HEK293 (cell line): Measurements from ENCODE around the gene GRB14.

Source experiments
- CTCF ChIA-PET: fragments of 350-600 bp; formaldehyde crosslinking; extraction: SDS; loops from one replicate; lab custom pipeline; 2021; ENCODE audit warnings: antibody characterized with exemption; lab: Yijun Ruan, JAX
- POLR2A ChIA-PET: fragments of 300-600 bp; formaldehyde crosslinking; extraction: SDS; loops from one replicate; lab custom pipeline; 2020; ENCODE audit warnings: antibody characterized with exemption, inconsistent platforms; lab: Yijun Ruan, JAX
- H3K27ac ChIP-seq: fragments of 200-500 bp; sonication (Bioruptor generic); 2 replicates; pipeline ENCODE4 v1.5.1; 2014; ENCODE audit warnings: low read depth, low read length, control low read depth, inconsistent platforms; ENCODE audit errors: extremely low read depth
- H3K36me3 ChIP-seq, 2 experiments: fragments of 200-500 bp in 1 of 2; sonication (Bioruptor generic) in 1 of 2; 1 replicate in 1 of 2; 2 replicates in 1 of 2; pipeline ENCODE4 v1.5.1; 2014 to 2017; ENCODE audit warnings: inconsistent platforms in 2 of 2, low read length in 2 of 2; ENCODE audit not compliant: control insufficient read depth in 2 of 2, insufficient read depth in 1 of 2
- H3K4me1 ChIP-seq: fragments of 200-500 bp; sonication (Bioruptor generic); 2 replicates; pipeline ENCODE4 v1.5.1; 2014; ENCODE audit warnings: mild to moderate bottlenecking, low read length, inconsistent platforms; ENCODE audit not compliant: control insufficient read depth, insufficient read depth
- H3K4me3 ChIP-seq: 2 replicates; pipeline ENCODE4 v1.5.1; 2011; ENCODE audit warnings: low read depth, mild to moderate bottlenecking, control low read depth, low read length, moderate library complexity
- H3K9me3 ChIP-seq: fragments of 200-500 bp; sonication (Bioruptor generic); 2 replicates; pipeline ENCODE4 v1.5.1; 2014; ENCODE audit warnings: low read depth, low read length, inconsistent platforms; ENCODE audit not compliant: control insufficient read depth, insufficient read depth
- SP2 ChIP-seq: fragments of 450-650 bp; formaldehyde crosslinking; IDR thresholded peaks from 2 replicates; pipeline ENCODE4 v1.5.1; 2016; ENCODE audit warnings: missing biosample characterization, missing genetic modification characterization
- SP3 ChIP-seq: fragments of 450-650 bp; formaldehyde crosslinking; IDR thresholded peaks from 2 replicates; pipeline ENCODE4 v1.5.1; 2016; ENCODE audit warnings: missing biosample characterization, missing genetic modification characterization
- YY1 ChIP-seq: fragments of 450-650 bp; formaldehyde crosslinking; IDR thresholded peaks from 2 replicates; pipeline ENCODE4 v1.5.1; 2018; ENCODE audit warnings: missing biosample characterization, missing genetic modification characterization
- ZNF175 ChIP-seq: fragments of 450-650 bp; formaldehyde crosslinking; IDR thresholded peaks from 2 replicates; pipeline ENCODE4 v1.5.1; 2016; ENCODE audit warnings: missing biosample characterization, missing genetic modification characterization
- ZNF211 ChIP-seq: fragments of 450-650 bp; formaldehyde crosslinking; IDR thresholded peaks from 2 replicates; pipeline ENCODE4 v1.5.1; 2016; ENCODE audit warnings: low read depth, missing biosample characterization, missing genetic modification characterization
- ZNF266 ChIP-seq: fragments of 450-650 bp; formaldehyde crosslinking; IDR thresholded peaks from 2 replicates; pipeline ENCODE4 v1.5.1; 2016; ENCODE audit warnings: missing biosample characterization, missing genetic modification characterization, low read depth
- ZNF274 ChIP-seq, 2 experiments: fragments of 200-500 bp in 1 of 2; fragments of 450-650 bp in 1 of 2; sonication (Bioruptor generic) in 1 of 2; formaldehyde crosslinking in 1 of 2; IDR thresholded peaks; 2 replicates each; pipeline versions ENCODE4 v1.5.1 to v1.6.1; 2014 to 2016; ENCODE audit warnings: borderline replicate concordance in 1 of 2, inconsistent platforms in 1 of 2, low read length in 1 of 2, missing biosample characterization in 1 of 2, missing genetic modification characterization in 1 of 2
- ZNF391 ChIP-seq: fragments of 450-650 bp; formaldehyde crosslinking; IDR thresholded peaks from 2 replicates; pipeline ENCODE4 v1.5.1; 2016; ENCODE audit warnings: low read depth, missing biosample characterization, missing genetic modification characterization, borderline replicate concordance
- ZNF423 ChIP-seq: fragments of 450-650 bp; formaldehyde crosslinking; IDR thresholded peaks from 2 replicates; pipeline ENCODE4 v1.5.1; 2016; ENCODE audit warnings: missing biosample characterization, missing genetic modification characterization
- ZNF48 ChIP-seq: fragments of 450-650 bp; formaldehyde crosslinking; IDR thresholded peaks from 2 replicates; pipeline ENCODE4 v1.5.1; 2016; ENCODE audit warnings: missing biosample characterization, missing genetic modification characterization
- ZNF521 ChIP-seq: fragments of 450-650 bp; formaldehyde crosslinking; IDR thresholded peaks from 2 replicates; pipeline ENCODE4 v1.5.1; 2017; ENCODE audit warnings: missing biosample characterization, mild to moderate bottlenecking, missing genetic modification characterization
- ZNF555 ChIP-seq: fragments of 450-650 bp; formaldehyde crosslinking; conservative IDR thresholded peaks from 2 replicates; pipeline ENCODE4 v1.5.1; 2017; ENCODE audit warnings: missing biosample characterization, mild to moderate bottlenecking, missing genetic modification characterization, inconsistent platforms
- ZNF596 ChIP-seq: fragments of 450-650 bp; IDR thresholded peaks from 2 replicates; pipeline ENCODE4 v1.5.0; 2018; ENCODE audit warnings: missing biosample characterization, mild to moderate bottlenecking, missing genetic modification characterization, moderate library complexity
- ZNF621 ChIP-seq: fragments of 450-650 bp; formaldehyde crosslinking; IDR thresholded peaks from 2 replicates; pipeline ENCODE4 v1.5.1; 2017; ENCODE audit warnings: missing biosample characterization, missing genetic modification characterization
- ZNF664 ChIP-seq: fragments of 450-650 bp; formaldehyde crosslinking; IDR thresholded peaks from 2 replicates; pipeline ENCODE4 v1.5.1; 2016; ENCODE audit warnings: missing biosample characterization, missing genetic modification characterization
- ZNF670 ChIP-seq: fragments of 450-650 bp; formaldehyde crosslinking; IDR thresholded peaks from 2 replicates; pipeline ENCODE4 v1.5.1; 2016; ENCODE audit warnings: missing biosample characterization, missing genetic modification characterization, low read depth
- ZNF776 ChIP-seq: fragments of 450-650 bp; formaldehyde crosslinking; IDR thresholded peaks from 2 replicates; pipeline ENCODE4 v1.5.0; 2017; ENCODE audit warnings: missing biosample characterization, missing genetic modification characterization, borderline replicate concordance
- ZNF792 ChIP-seq: fragments of 450-650 bp; formaldehyde crosslinking; IDR thresholded peaks from 2 replicates; pipeline ENCODE4 v1.5.1; 2016; ENCODE audit warnings: missing biosample characterization, missing genetic modification characterization
- ZNF837 ChIP-seq: fragments of 450-650 bp; formaldehyde crosslinking; IDR thresholded peaks from 2 replicates; pipeline ENCODE4 v1.5.1; 2016; ENCODE audit warnings: missing biosample characterization, missing genetic modification characterization
- TF ChIP-seq, protein P1 (sequence below): fragments of 450-650 bp; formaldehyde crosslinking; IDR thresholded peaks from 2 replicates; pipeline ENCODE4 v1.5.1; 2016; ENCODE audit warnings: missing biosample characterization, missing genetic modification characterization
- TF ChIP-seq, protein P2 (sequence below): fragments of 450-650 bp; formaldehyde crosslinking; optimal IDR thresholded peaks from 2 replicates; pipeline ENCODE3; 2016; ENCODE audit warnings: missing biosample characterization, mild to moderate bottlenecking, missing genetic modification characterization
- TF ChIP-seq, protein P3 (sequence below): fragments of 450-650 bp; formaldehyde crosslinking; IDR thresholded peaks from 2 replicates; pipeline ENCODE4 v1.5.1; 2017; ENCODE audit warnings: missing biosample characterization, missing genetic modification characterization
- TF ChIP-seq, protein P4 (sequence below): fragments of 450-650 bp; formaldehyde crosslinking; IDR thresholded peaks from 2 replicates; pipeline ENCODE4; 2016; ENCODE audit warnings: missing biosample characterization, missing genetic modification characterization
- TF ChIP-seq, protein P5 (sequence below): fragments of 450-650 bp; formaldehyde crosslinking; IDR thresholded peaks from 2 replicates; pipeline ENCODE4 v1.5.1; 2016; ENCODE audit warnings: missing biosample characterization, missing genetic modification characterization, borderline replicate concordance

Gene GRB14

DNA sequence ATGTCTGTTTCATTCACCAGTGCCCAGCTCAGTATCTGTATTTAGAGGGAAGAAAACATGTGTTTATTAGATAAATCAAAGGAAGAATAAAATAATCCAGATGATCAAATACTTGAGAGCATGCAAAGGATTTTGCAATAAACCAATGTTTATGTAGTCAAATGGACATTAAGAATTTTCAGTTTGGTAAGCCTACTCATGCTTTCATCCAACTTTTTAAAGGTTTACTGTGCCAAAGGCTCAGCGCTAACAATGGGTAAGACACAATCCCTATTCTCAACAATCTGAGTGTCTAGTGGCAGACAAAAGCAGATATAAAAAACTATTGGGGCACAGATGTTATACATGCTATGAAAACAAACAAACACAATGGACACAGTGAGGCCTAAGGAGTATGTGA is 26.3 kb downstream of the GRB14 start:
- Histone ChIP-seq H3K9me3 (no peaks in the 10 kb centered on the region), H3K4me1 (peaks cover 4% of the 10 kb centered on the region), H3K36me3 (no peaks in the 10 kb centered on the region), H3K27ac (no peak overlapping the region), H3K4me3 (no peak overlapping the region)
- ChIA-PET CTCF (interaction anchor here (0.7 to 5.9 kb wide), 2 partner anchors 34 to 1426 kb away, joined by 3 to 67 read pairs; no protein-coding TSS in a partner anchor), POLR2A (no interaction called here)
- no peak for TF ChIP-seq ZNF211 (tag by site-specific recombination)
- TF ChIP-seq, protein P1, sequence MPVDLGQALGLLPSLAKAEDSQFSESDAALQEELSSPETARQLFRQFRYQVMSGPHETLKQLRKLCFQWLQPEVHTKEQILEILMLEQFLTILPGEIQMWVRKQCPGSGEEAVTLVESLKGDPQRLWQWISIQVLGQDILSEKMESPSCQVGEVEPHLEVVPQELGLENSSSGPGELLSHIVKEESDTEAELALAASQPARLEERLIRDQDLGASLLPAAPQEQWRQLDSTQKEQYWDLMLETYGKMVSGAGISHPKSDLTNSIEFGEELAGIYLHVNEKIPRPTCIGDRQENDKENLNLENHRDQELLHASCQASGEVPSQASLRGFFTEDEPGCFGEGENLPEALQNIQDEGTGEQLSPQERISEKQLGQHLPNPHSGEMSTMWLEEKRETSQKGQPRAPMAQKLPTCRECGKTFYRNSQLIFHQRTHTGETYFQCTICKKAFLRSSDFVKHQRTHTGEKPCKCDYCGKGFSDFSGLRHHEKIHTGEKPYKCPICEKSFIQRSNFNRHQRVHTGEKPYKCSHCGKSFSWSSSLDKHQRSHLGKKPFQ, result no peak
- no peak for TF ChIP-seq ZNF596 (tag by site-specific recombination)
- TF ChIP-seq ZNF670 (tag by site-specific recombination), result no peak
- no peak for TF ChIP-seq ZNF776 (tag by site-specific recombination)
- no peak for TF ChIP-seq ZNF274 (IDR thresholded peaks at IDR 0.05; ENCODE audit: low read length)
- TF ChIP-seq ZNF274 (tag by site-specific recombination; IDR thresholded peaks at IDR 0.05; ENCODE audit: borderline replicate concordance), result no peak
- no peak for TF ChIP-seq SP3 (tag by site-specific recombination)
- no peak for TF ChIP-seq ZNF555 (tag by site-specific recombination)
- TF ChIP-seq, protein P2, sequence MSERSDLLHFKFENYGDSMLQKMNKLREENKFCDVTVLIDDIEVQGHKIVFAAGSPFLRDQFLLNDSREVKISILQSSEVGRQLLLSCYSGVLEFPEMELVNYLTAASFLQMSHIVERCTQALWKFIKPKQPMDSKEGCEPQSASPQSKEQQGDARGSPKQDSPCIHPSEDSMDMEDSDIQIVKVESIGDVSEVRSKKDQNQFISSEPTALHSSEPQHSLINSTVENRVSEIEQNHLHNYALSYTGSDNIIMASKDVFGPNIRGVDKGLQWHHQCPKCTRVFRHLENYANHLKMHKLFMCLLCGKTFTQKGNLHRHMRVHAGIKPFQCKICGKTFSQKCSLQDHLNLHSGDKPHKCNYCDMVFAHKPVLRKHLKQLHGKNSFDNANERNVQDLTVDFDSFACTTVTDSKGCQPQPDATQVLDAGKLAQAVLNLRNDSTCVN (tag by site-specific recombination), result no peak
- TF ChIP-seq ZNF664 (tag by site-specific recombination), result no peak
- TF ChIP-seq, protein P3, sequence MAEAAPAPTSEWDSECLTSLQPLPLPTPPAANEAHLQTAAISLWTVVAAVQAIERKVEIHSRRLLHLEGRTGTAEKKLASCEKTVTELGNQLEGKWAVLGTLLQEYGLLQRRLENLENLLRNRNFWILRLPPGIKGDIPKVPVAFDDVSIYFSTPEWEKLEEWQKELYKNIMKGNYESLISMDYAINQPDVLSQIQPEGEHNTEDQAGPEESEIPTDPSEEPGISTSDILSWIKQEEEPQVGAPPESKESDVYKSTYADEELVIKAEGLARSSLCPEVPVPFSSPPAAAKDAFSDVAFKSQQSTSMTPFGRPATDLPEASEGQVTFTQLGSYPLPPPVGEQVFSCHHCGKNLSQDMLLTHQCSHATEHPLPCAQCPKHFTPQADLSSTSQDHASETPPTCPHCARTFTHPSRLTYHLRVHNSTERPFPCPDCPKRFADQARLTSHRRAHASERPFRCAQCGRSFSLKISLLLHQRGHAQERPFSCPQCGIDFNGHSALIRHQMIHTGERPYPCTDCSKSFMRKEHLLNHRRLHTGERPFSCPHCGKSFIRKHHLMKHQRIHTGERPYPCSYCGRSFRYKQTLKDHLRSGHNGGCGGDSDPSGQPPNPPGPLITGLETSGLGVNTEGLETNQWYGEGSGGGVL, result no peak
- no peak for TF ChIP-seq ZNF48
- TF ChIP-seq ZNF792, result no peak
- TF ChIP-seq, protein P4, sequence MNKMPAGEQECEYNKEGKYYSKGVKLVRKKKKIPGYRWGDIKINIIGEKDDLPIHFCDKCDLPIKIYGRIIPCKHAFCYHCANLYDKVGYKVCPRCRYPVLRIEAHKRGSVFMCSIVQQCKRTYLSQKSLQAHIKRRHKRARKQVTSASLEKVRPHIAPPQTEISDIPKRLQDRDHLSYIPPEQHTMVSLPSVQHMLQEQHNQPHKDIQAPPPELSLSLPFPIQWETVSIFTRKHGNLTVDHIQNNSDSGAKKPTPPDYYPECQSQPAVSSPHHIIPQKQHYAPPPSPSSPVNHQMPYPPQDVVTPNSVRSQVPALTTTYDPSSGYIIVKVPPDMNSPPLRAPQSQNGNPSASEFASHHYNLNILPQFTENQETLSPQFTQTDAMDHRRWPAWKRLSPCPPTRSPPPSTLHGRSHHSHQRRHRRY (tag by site-specific recombination), result no peak
- TF ChIP-seq YY1 (tag by site-specific recombination), result no peak
- TF ChIP-seq SP2 (tag by site-specific recombination), result no peak

DNA sequence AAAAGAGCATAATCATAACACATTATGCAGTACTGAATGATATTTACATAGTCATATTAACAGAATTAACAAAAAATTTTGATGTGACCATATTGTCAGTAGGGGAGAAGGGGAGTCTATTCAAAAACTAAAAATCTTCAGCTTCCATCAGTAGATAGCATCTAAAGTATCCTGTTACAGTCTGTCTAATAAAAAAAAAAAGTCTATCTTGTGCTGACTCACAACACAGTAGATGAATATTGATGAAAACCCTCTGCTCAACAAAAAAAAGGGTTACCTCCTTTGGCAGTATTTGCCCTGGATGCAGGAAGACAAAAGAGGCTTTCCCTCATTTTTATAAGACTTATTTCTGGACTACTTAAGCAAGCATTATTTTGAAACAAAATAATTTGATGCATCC is 27.3 kb downstream of the GRB14 start:
- peaks cover 4% of the 10 kb centered on the region for H3K4me1 ChIP-seq
- TF ChIP-seq ZNF423 (no peak), ZNF521 (no peak), ZNF621 (tag by site-specific recombination) (no peak), ZNF391 (tag by site-specific recombination) (no peak), ZNF175 (tag by site-specific recombination) (no peak), ZNF837 (tag by site-specific recombination) (no peak), ZNF211 (tag by site-specific recombination) (no peak), ZNF266 (tag by site-specific recombination) (no peak)
- TF ChIP-seq, protein P5, sequence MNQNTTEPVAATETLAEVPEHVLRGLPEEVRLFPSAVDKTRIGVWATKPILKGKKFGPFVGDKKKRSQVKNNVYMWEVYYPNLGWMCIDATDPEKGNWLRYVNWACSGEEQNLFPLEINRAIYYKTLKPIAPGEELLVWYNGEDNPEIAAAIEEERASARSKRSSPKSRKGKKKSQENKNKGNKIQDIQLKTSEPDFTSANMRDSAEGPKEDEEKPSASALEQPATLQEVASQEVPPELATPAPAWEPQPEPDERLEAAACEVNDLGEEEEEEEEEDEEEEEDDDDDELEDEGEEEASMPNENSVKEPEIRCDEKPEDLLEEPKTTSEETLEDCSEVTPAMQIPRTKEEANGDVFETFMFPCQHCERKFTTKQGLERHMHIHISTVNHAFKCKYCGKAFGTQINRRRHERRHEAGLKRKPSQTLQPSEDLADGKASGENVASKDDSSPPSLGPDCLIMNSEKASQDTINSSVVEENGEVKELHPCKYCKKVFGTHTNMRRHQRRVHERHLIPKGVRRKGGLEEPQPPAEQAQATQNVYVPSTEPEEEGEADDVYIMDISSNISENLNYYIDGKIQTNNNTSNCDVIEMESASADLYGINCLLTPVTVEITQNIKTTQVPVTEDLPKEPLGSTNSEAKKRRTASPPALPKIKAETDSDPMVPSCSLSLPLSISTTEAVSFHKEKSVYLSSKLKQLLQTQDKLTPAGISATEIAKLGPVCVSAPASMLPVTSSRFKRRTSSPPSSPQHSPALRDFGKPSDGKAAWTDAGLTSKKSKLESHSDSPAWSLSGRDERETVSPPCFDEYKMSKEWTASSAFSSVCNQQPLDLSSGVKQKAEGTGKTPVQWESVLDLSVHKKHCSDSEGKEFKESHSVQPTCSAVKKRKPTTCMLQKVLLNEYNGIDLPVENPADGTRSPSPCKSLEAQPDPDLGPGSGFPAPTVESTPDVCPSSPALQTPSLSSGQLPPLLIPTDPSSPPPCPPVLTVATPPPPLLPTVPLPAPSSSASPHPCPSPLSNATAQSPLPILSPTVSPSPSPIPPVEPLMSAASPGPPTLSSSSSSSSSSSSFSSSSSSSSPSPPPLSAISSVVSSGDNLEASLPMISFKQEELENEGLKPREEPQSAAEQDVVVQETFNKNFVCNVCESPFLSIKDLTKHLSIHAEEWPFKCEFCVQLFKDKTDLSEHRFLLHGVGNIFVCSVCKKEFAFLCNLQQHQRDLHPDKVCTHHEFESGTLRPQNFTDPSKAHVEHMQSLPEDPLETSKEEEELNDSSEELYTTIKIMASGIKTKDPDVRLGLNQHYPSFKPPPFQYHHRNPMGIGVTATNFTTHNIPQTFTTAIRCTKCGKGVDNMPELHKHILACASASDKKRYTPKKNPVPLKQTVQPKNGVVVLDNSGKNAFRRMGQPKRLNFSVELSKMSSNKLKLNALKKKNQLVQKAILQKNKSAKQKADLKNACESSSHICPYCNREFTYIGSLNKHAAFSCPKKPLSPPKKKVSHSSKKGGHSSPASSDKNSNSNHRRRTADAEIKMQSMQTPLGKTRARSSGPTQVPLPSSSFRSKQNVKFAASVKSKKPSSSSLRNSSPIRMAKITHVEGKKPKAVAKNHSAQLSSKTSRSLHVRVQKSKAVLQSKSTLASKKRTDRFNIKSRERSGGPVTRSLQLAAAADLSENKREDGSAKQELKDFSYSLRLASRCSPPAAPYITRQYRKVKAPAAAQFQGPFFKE (tag by site-specific recombination), result no peak
- TF ChIP-seq, all 188 proteins: peak for 0
- ChIA-PET POLR2A (no interaction called here), CTCF (no interaction called here)
- no peaks in the 10 kb centered on the region for H3K9me3 ChIP-seq
- no peak overlapping the region for H3K4me3 ChIP-seq
- H3K27ac ChIP-seq, result no peak overlapping the region
- H3K36me3 ChIP-seq, result no peaks in the 10 kb centered on the region
